Parathyroid adenoma (tissue), 2 donors: ENCODE measurements around the gene HUNK.

ENCODE experiments used
- H2AFZ ChIP-seq: fragments of 300-600 bp; sonication (generic); one replicate; pipeline ENCODE4 v1.7.0; 2017; ENCODE audit warnings: antibody characterized with exemption, mild to moderate bottlenecking
- H3K27ac ChIP-seq: fragments of 300-600 bp; sonication (generic); one replicate; pipeline ENCODE4 v1.7.0; 2017
- H3K27me3 ChIP-seq: fragments of 300-600 bp; sonication (generic); one replicate; pipeline ENCODE4 v1.7.0; 2017; ENCODE audit warnings: low read length; ENCODE audit not compliant: control insufficient read depth, insufficient read depth
- H3K36me3 ChIP-seq: fragments of 300-600 bp; sonication (generic); one replicate; pipeline ENCODE4 v1.7.0; 2017; ENCODE audit warnings: low read length; ENCODE audit not compliant: control insufficient read depth, insufficient read depth
- H3K4me1 ChIP-seq: fragments of 300-600 bp; sonication (generic); one replicate; pipeline ENCODE4 v1.7.0; 2017; ENCODE audit warnings: control low read depth
- H3K4me2 ChIP-seq: fragments of 300-600 bp; sonication (generic); one replicate; pipeline ENCODE4 v1.7.0; 2017; ENCODE audit warnings: low read length
- H3K4me3 ChIP-seq: fragments of 300-600 bp; sonication (generic); one replicate; pipeline ENCODE4 v1.7.0; 2017; ENCODE audit warnings: low read depth, low read length
- H3K79me2 ChIP-seq: fragments of 300-600 bp; sonication (generic); one replicate; pipeline ENCODE4 v1.7.0; 2017; ENCODE audit warnings: control low read depth
- H3K9ac ChIP-seq: fragments of 300-600 bp; sonication (generic); one replicate; pipeline ENCODE4 v1.7.0; 2017; ENCODE audit warnings: mild to moderate bottlenecking
- H3K9me3 ChIP-seq: fragments of 300-600 bp; sonication (generic); one replicate; pipeline ENCODE4 v1.7.0; 2017; ENCODE audit warnings: low read length; ENCODE audit not compliant: control insufficient read depth
- TF ChIP-seq, protein P1 (sequence below): fragments of 300-600 bp; sonication (generic); IDR thresholded peaks from one replicate; pipeline ENCODE4 v1.7.0; 2017; ENCODE audit warnings: antibody characterized with exemption, mild to moderate bottlenecking
- donor health status: primary hyperparathyroidism.

Gene HUNK

DNA sequence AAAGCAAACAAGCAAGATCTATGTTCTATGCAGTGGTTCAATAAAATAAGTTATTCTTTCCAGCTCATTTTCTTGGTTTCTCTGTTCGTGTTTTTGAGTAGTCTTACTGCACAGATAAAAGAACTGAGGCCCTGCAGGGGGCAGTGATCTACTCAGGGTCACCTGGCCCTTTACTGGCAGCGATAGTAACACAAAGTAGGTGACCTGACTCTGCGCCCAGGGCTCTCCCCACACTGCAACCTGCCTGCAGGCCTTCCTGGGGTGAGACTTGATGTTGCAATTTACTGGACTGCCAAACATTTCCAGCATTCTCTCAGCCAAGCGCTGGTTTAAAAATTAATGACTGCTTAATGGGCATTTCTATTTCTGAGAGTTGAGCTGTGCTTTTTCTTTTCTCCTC is 110.3 kb downstream of the HUNK start:
- Histone ChIP-seq H2AFZ (no peak overlapping the region), H3K4me3 (no peak overlapping the region), H3K4me1 (no peaks in the 10 kb centered on the region), H3K9me3 (no peaks in the 10 kb centered on the region), H3K9ac (no peak overlapping the region), H3K36me3 (no peaks in the 10 kb centered on the region), H3K27me3 (no peaks in the 10 kb centered on the region), H3K79me2 (no peaks in the 10 kb centered on the region), H3K27ac (no peak overlapping the region), H3K4me2 (no peak overlapping the region)
- TF ChIP-seq, protein P1, sequence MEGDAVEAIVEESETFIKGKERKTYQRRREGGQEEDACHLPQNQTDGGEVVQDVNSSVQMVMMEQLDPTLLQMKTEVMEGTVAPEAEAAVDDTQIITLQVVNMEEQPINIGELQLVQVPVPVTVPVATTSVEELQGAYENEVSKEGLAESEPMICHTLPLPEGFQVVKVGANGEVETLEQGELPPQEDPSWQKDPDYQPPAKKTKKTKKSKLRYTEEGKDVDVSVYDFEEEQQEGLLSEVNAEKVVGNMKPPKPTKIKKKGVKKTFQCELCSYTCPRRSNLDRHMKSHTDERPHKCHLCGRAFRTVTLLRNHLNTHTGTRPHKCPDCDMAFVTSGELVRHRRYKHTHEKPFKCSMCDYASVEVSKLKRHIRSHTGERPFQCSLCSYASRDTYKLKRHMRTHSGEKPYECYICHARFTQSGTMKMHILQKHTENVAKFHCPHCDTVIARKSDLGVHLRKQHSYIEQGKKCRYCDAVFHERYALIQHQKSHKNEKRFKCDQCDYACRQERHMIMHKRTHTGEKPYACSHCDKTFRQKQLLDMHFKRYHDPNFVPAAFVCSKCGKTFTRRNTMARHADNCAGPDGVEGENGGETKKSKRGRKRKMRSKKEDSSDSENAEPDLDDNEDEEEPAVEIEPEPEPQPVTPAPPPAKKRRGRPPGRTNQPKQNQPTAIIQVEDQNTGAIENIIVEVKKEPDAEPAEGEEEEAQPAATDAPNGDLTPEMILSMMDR, result no peak

DNA sequence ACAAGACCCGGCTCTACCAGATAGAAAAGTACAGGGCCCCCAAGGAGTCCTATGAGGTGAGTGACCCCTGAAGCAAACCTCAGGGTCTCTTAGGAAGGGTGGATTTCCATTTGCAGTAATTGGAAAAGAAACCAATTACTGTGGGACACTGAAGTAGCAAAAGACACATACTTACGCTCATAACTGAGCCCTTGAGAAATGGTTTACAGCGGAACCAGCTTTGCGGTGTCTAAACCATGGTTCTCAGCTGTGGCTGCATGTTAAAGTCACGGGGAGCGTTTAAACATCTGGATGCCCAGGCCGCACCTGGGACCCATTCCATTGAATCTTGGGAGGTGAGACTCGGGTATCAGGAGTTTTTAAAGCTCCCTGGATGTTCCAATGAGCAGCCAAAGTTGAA is 110.7 kb downstream of the HUNK start:
- Histone ChIP-seq H3K4me1 (no peaks in the 10 kb centered on the region), H3K9me3 (no peaks in the 10 kb centered on the region), H3K9ac (no peak overlapping the region), H2AFZ (no peak overlapping the region), H3K4me2 (no peak overlapping the region), H3K27ac (no peak overlapping the region), H3K36me3 (no peaks in the 10 kb centered on the region), H3K79me2 (no peaks in the 10 kb centered on the region), H3K27me3 (no peaks in the 10 kb centered on the region), H3K4me3 (no peak overlapping the region)
- TF ChIP-seq, protein P1, result no peak

DNA sequence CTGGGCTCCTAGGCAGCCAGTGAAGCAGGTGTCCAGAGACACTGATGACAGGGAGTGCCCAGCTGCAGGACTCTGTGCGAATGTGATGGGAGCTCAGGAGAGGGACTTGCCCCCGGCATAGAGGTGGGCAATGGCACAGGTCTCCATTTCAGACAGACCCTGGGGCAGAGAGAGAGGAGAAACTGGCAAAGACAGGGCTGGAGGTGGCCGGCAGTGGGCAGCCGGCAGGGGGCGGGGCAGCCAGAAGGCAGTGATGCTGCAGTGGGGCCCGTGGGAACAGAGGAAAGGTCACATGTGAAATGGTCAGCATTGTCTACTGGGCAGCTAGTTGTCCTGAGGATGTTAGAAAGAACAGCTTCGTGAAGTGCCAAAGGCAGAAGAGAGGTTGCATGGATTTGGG is 112.6 kb downstream of the HUNK start:
- H2AFZ ChIP-seq, result no peak overlapping the region
- no peaks in the 10 kb centered on the region for H3K9me3 ChIP-seq
- H3K4me1 ChIP-seq, result no peaks in the 10 kb centered on the region
- no peak overlapping the region for H3K9ac ChIP-seq
- H3K79me2 ChIP-seq, result no peaks in the 10 kb centered on the region
- no peak overlapping the region for H3K4me3 ChIP-seq
- no peaks in the 10 kb centered on the region for H3K27me3 ChIP-seq
- no peaks in the 10 kb centered on the region for H3K36me3 ChIP-seq
- no peak overlapping the region for H3K27ac ChIP-seq
- H3K4me2 ChIP-seq, result no peak overlapping the region
- TF ChIP-seq, protein P1, result no peak

DNA sequence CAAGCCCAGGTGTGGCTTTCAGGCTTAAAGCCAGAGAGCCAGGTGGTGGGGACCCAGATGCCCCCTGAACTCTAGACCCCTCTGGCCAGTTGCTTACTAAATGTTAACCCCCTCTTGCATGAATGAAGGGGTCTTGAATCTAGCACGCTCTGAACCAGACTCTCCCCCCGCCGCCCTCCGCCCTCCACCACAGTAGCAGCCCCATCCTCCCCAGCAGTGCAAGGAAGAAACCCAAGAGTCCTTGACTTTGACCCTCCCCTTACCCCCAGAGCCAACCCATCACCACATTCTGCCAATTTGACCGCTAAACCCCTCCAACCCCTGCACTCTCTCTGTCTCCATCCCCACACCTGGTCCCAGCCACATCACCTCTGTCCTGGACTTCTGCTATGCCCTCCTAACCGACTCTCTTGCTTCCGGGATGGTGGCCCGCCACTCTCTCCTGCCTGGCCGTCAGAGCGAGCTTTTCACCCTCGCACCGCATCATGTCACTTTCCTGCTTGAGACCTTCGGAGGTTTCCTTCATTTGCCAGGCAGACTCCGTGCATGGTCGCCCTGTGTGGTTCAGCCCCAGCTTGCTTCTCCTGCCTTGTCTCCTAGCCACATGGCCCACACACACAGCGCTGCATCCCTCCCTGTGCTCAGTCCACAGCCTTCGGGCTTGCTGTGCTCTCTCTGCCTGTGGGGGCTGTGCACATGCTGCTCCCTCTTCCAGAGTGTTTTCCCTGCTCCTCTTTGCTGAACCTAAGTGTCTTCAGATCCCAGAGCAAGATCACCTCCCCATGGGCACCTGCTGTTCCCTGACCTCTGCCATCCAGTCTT is 113.4 kb downstream of the HUNK start:
- Histone ChIP-seq H3K79me2 (no peaks in the 10 kb centered on the region), H3K27ac (no peak overlapping the region), H3K4me1 (no peaks in the 10 kb centered on the region), H3K4me2 (no peak overlapping the region), H3K27me3 (no peaks in the 10 kb centered on the region), H3K9me3 (no peaks in the 10 kb centered on the region), H2AFZ (no peak overlapping the region), H3K4me3 (no peak overlapping the region), H3K36me3 (no peaks in the 10 kb centered on the region), H3K9ac (no peak overlapping the region)
- TF ChIP-seq, protein P1, result no peak

DNA sequence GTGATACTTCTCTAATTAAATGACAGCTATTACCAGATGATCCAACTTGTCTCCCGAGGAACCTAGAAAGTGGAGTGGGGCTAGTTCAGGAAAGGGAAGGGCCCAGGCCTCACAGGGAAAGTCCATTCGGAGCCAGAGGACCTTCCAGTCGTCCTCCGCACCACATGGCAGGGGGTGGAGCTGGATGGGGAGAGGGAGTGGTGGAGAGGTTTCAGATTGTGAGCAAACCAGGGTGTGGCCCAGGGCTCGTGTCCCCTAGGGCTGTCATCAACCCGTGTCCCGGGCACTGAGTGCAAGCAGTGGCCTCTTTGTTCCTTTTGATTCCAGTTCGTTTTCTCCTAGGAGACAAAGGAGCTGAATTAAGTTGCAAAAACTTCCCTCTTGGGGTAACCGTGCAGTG is 114.9 kb downstream of the HUNK start:
- Histone ChIP-seq H3K27me3 (no peaks in the 10 kb centered on the region), H3K4me2 (no peak overlapping the region), H3K36me3 (no peaks in the 10 kb centered on the region), H3K27ac (no peak overlapping the region), H3K4me3 (no peak overlapping the region), H2AFZ (no peak overlapping the region), H3K4me1 (no peaks in the 10 kb centered on the region), H3K9me3 (no peaks in the 10 kb centered on the region), H3K9ac (no peak overlapping the region), H3K79me2 (no peaks in the 10 kb centered on the region)
- TF ChIP-seq, protein P1, result no peak
